Measurements from ENCODE around the gene NREP.

GRCh38 chr5:111765613-111766571, 8.9 kb upstream of the NREP start:
- TF ChIP-seq CTCF (IDR thresholded peaks at IDR 0.05; ENCODE audit: low read depth, low read length, missing input control) = no peak
- no peak for TF ChIP-seq TAF1 (conservative IDR thresholded peaks at IDR 0.05)
- no peak for TF ChIP-seq MAX (IDR thresholded peaks at IDR 0.05)
- no peak for TF ChIP-seq SP1 (IDR thresholded peaks at IDR 0.05)
- TF ChIP-seq REST (IDR thresholded peaks at IDR 0.05) = no peak
- TF ChIP-seq EGR1 (IDR thresholded peaks at IDR 0.05; ENCODE audit: low read depth in 2 of 2) = no peak

Data from liver (tissue), 3 donors.